DMS153 (cell line): ENCODE results near the gene KRTAP3-1.

Experiments
- DNase-seq: peaks from one replicate; lab custom pipeline; 2025; lab: John Stamatoyannopoulos, UW

The KRTAP3-1 gene

DNA sequence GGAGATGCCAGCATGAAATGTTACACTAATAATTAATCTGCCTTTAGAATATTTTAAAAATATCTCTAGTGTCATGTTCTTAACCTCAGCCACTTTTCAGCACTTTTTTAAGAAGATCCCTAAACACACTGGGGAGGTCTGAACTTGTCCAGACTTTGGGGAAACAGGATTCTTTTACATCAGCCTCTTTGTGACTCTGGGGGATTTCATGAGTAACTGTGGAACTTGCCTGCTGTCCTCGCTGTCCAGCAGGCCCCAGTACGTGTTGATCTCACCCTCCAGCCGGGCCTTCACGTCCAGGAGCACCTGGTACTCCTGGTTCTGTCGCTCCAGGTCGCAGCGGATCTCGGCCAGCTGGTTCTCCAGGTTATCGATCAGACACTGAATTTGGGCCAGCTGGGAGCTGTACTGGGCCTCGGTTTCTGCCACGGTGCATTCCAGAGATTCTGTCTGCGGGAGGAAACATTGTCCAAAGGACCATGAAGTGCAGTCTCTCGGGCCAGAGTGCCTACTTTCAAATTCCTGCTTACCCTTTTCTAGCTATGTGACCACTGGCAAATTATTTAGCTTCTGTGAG, 30.3 kb downstream of the KRTAP3-1 start:
- DNase-seq = no peak

DNA sequence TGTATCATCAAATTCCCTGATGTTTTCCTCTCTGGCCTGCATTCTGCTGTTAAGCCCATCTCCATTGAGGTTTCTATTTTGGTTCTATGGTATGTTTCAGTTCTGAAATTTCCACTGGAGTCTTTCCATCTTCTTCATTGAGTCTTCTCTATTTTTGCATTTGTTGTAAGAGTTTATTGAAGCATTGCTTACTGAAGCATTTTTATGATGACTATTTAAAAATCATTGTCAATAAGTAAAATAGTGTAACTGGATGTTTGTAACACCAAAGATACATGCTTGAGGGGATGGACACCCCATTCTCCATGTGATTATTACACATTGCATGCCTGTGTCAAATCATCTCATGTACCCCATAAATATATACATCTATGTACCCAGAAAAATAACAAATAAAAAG, 33.4 kb downstream of the KRTAP3-1 start:
- no peak for DNase-seq

GRCh38 chr17:40974366-40974765, 34.6 kb downstream of the KRTAP3-1 start:
- DNase-seq = no peak

DNA sequence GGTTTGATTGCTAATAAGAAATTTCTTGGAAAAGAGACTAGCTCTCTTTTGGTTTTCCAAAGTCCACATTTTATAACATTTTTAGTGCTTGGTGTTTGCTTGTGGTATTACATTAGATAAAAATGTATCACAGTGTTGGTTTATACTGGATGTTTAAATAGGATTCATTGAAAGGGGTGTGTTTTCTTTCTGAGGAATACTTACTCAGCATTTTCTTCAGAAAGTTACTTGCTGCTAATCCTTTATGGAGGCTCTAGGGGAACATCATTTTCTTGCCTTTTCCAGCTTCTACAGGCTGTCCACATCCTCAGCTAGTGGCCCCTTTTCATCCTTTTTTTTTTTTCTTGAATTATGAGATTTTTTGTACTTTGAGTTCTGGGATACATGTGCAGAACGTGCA, 41.3 kb downstream of the KRTAP3-1 start:
- no peak for DNase-seq

- no peak for DNase-seq
Observed at GRCh38 chr17:40966848-40967247, 42.1 kb downstream of the KRTAP3-1 start, which contains the start of gene KRT39. Gene KRT39 (minus strand): TSS chr17:40966948. CDS start chr17:40966856, 92 bp downstream.

DNA sequence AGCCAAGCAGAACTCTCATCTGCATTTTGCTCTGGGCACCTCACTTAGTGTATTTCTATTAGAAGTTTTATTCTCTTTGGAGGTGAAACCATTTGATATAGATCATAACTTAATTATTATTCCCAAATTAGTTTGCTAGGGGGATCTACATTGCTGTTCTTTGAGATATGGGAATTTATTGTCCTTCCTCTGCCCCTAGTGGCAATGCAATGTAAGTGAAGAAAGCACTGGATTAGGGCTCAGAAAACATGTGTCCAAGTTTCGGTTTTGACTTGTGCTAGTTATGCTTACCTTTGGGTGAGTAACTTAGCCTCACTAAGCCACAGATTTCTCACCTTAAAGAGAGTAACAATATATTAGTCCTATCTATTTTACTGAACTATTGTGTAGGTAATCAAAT, 45.1 kb downstream of the KRTAP3-1 start:
- DNase-seq = no peak

GRCh38 chr17:40962059-40962561, 46.8 kb downstream of the KRTAP3-1 start:
- DNase-seq = no peak

DNA sequence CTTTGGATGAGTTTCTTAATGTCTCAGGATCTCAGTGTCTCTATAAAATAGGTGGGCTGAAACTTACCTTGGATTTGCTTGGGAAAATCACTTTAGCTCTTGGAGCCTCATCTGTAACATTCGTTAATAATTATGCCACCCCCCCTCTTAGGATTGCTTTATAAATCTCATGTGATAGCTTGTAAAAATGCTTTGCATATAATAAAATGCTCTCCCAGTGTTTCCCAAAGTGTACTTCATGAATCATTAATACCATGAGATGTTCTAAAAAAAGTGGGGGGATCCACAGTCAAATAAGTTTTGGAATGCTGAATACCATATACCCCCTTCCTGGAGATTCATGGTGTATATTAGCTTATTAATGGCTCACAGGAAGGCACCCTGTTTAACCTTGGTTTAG, 47.3 kb downstream of the KRTAP3-1 start:
- DNase-seq = no peak

GRCh38 chr17:40960144-40960543, 48.8 kb downstream of the KRTAP3-1 start:
- DNase-seq = no peak
